Mesodermal cell (in vitro differentiated cells): Measurements from ENCODE around the gene ARHGEF26.

ENCODE experiments used
- H3K27ac ChIP-seq: 2 replicates; pipeline ENCODE4 v1.7.0; 2013; ENCODE audit warnings: mild to moderate bottlenecking, low read depth, low read length, moderate library complexity; ENCODE audit not compliant: severe bottlenecking
- H3K36me3 ChIP-seq: 2 replicates; pipeline ENCODE4 v1.7.1; 2013; ENCODE audit warnings: mild to moderate bottlenecking, low read length, moderate library complexity; ENCODE audit not compliant: control insufficient read depth, insufficient read depth
- H3K4me1 ChIP-seq: one replicate; pipeline ENCODE4 v1.7.1; 2013; ENCODE audit warnings: mild to moderate bottlenecking, low read length; ENCODE audit not compliant: insufficient read depth, control insufficient read depth, poor library complexity, severe bottlenecking
- H3K4me3 ChIP-seq: 2 replicates; pipeline ENCODE4 v1.7.0; 2013; ENCODE audit warnings: low read length, control low read depth, mild to moderate bottlenecking; ENCODE audit not compliant: insufficient read depth, poor library complexity, severe bottlenecking; ENCODE audit errors: extremely low read depth
- H3K9me3 ChIP-seq: 2 replicates; pipeline ENCODE4 v1.7.1; 2013; ENCODE audit warnings: mild to moderate bottlenecking, low read length, moderate library complexity; ENCODE audit not compliant: control insufficient read depth
- WGBS, 2 experiments: methylation state at CpG; one replicate each; pipeline ENCODE4 v1.1.5; 2013; ENCODE audit warnings: missing lambda C conversion rate in 2 of 2; ENCODE audit not compliant: insufficient coverage in 2 of 2; 5-methylcytosine and 5-hydroxymethylcytosine counted together

Gene ARHGEF26

GRCh38 chr3:154094051-154094450 is 27.1 kb upstream of the ARHGEF26 start:
- Histone ChIP-seq H3K36me3 (no peaks in the 10 kb centered on the region), H3K4me3 (no peak overlapping the region), H3K27ac (no peak overlapping the region), H3K4me1 (no peaks in the 10 kb centered on the region), H3K9me3 (no peaks in the 10 kb centered on the region)
- WGBS, 2 experiments, result 98 to 100% methylated on average over 5 to 6 of the region's 7 CpGs

- H3K9me3 ChIP-seq, result no peaks in the 10 kb centered on the region
- 100% methylated on average over 1 of the region's 3 CpGs; no CpG with 5 or more reads in 1 of the 2 experiments for WGBS, 2 experiments
- no peak overlapping the region for H3K27ac ChIP-seq
- H3K4me3 ChIP-seq, result no peak overlapping the region
- no peaks in the 10 kb centered on the region for H3K4me1 ChIP-seq
- H3K36me3 ChIP-seq, result no peaks in the 10 kb centered on the region
These were observed 25.3 kb upstream of the ARHGEF26 start for GRCh38 chr3:154095832-154096421.

- 89 to 90% methylated on average over 2 of the region's 2 CpGs for WGBS, 2 experiments
- Histone ChIP-seq H3K9me3 (no peaks in the 10 kb centered on the region), H3K4me3 (no peak overlapping the region), H3K4me1 (no peaks in the 10 kb centered on the region), H3K36me3 (no peaks in the 10 kb centered on the region), H3K27ac (no peak overlapping the region)
These were observed 22.8 kb upstream of the ARHGEF26 start for GRCh38 chr3:154098376-154098775.

GRCh38 chr3:154100556-154100955 is 20.6 kb upstream of the ARHGEF26 start:
- no peak overlapping the region for H3K4me3 ChIP-seq
- 93 to 94% methylated on average over 3 to 5 of the region's 6 CpGs for WGBS, 2 experiments
- no peaks in the 10 kb centered on the region for H3K9me3 ChIP-seq
- H3K4me1 ChIP-seq, result no peaks in the 10 kb centered on the region
- no peak overlapping the region for H3K27ac ChIP-seq
- H3K36me3 ChIP-seq, result no peaks in the 10 kb centered on the region

- no peak overlapping the region for H3K4me3 ChIP-seq
These were observed 19.9 kb upstream of the ARHGEF26 start for GRCh38 chr3:154101250-154101649.

GRCh38 chr3:154102225-154102624 is 19.0 kb upstream of the ARHGEF26 start:
- no peaks in the 10 kb centered on the region for H3K36me3 ChIP-seq
- WGBS, 2 experiments, result 100% methylated on average over 1 of the region's 1 CpG

More at GRCh38 chr3:154101250-154101649, 19.9 kb upstream of the ARHGEF26 start:
- Histone ChIP-seq H3K4me1 (no peaks in the 10 kb centered on the region), H3K27ac (no peak overlapping the region), H3K9me3 (no peaks in the 10 kb centered on the region), H3K36me3 (no peaks in the 10 kb centered on the region)
- WGBS, 2 experiments, result 83 to 100% methylated on average over 1 of the region's 2 CpGs

GRCh38 chr3:154105218-154105975 is 15.8 kb upstream of the ARHGEF26 start:
- no peak overlapping the region for H3K27ac ChIP-seq
- no peaks in the 10 kb centered on the region for H3K36me3 ChIP-seq
- 95 to 100% methylated on average over 2 of the region's 4 CpGs for WGBS, 2 experiments
- H3K4me1 ChIP-seq, result no peaks in the 10 kb centered on the region
- H3K4me3 ChIP-seq, result no peak overlapping the region
- no peaks in the 10 kb centered on the region for H3K9me3 ChIP-seq

More at GRCh38 chr3:154102225-154102624, 19.0 kb upstream of the ARHGEF26 start:
- Histone ChIP-seq H3K4me1 (no peaks in the 10 kb centered on the region), H3K4me3 (no peak overlapping the region), H3K9me3 (no peaks in the 10 kb centered on the region), H3K27ac (no peak overlapping the region)

GRCh38 chr3:154111365-154111935 is 9.7 kb upstream of the ARHGEF26 start:
- H3K4me3 ChIP-seq, result no peak overlapping the region
- H3K36me3 ChIP-seq, result no peaks in the 10 kb centered on the region
- H3K9me3 ChIP-seq, result no peaks in the 10 kb centered on the region
- H3K4me1 ChIP-seq, result no peaks in the 10 kb centered on the region
- H3K27ac ChIP-seq, result no peak overlapping the region
- 86 to 92% methylated on average over 4 of the region's 4 CpGs for WGBS, 2 experiments

GRCh38 chr3:154112146-154112852 is 8.9 kb upstream of the ARHGEF26 start:
- Histone ChIP-seq H3K27ac (no peak overlapping the region), H3K9me3 (no peaks in the 10 kb centered on the region), H3K4me3 (no peak overlapping the region), H3K36me3 (no peaks in the 10 kb centered on the region), H3K4me1 (no peaks in the 10 kb centered on the region)
- 80 to 90% methylated on average over 1 to 2 of the region's 3 CpGs for WGBS, 2 experiments

- Histone ChIP-seq H3K36me3 (no peaks in the 10 kb centered on the region), H3K4me3 (no peak overlapping the region), H3K9me3 (no peaks in the 10 kb centered on the region), H3K27ac (no peak overlapping the region), H3K4me1 (no peaks in the 10 kb centered on the region)
- WGBS, 2 experiments, result 76 to 79% methylated on average over 2 to 5 of the region's 5 CpGs
These were observed 7.6 kb upstream of the ARHGEF26 start for GRCh38 chr3:154113609-154114008.
